ENCODE measurements around the gene FERD3L. TPM values are rescaled to one million over a fixed set of nuclear protein-coding genes. Genes with fewer than 3 reads are reported as not detected.
A peak's percentile ranks its signal among the peaks of the same experiment; 100 is the strongest.

Gene FERD3L
- total RNA-seq, 2 donors from 2014 or later: not detected

- peak within 1 kb of the TSS; percentile 38 to 43 for H3K4me3 ChIP-seq
- no peaks in the 10 kb centered on the region for H3K36me3 ChIP-seq
- TF ChIP-seq CTCF (IDR thresholded peaks at IDR 0.05) (no peak), POLR2AphosphoS5 (IDR thresholded peaks at IDR 0.05) (no peak), POLR2A (IDR thresholded peaks at IDR 0.05) (no peak)
- no peak for DNase-seq (ENCODE audit: low spot score)
- intact Hi-C loops (cut with DNase I): no loop called here
- no peaks in the 10 kb centered on the region for H3K9me3 ChIP-seq
- no peaks in the 10 kb centered on the region for H3K4me1 ChIP-seq (replicated peaks)
- H3K27me3 ChIP-seq (replicated peaks; ENCODE audit: insufficient read depth): peaks cover 16% of the 10 kb centered on the region
- WGBS: under 1% methylated on average over 90 of the region's 91 CpGs
- H3K27ac ChIP-seq: peak within 1 kb of the TSS in 1 of 2 donors; percentile 42
These were observed 27.9 kb downstream of the FERD3L start, which contains the start of gene TWIST1 for GRCh38 chr7:19117091-19117869. TSS of gene TWIST1 (minus strand) at chr7:19117636. CDS start at chr7:19117321, 315 bp downstream.

- no peaks in the 10 kb centered on the region for H3K9me3 ChIP-seq
- H3K36me3 ChIP-seq: no peaks in the 10 kb centered on the region
- 2% methylated on average over 61 of the region's 70 CpGs for WGBS
- no peaks in the 10 kb centered on the region for H3K4me1 ChIP-seq (replicated peaks)
- TF ChIP-seq POLR2A (IDR thresholded peaks at IDR 0.05) (no peak), POLR2AphosphoS5 (IDR thresholded peaks at IDR 0.05) (no peak), CTCF (IDR thresholded peaks at IDR 0.05) (no peak)
- peak overlapping the region; percentile 38 to 43 for H3K4me3 ChIP-seq
- peaks cover 16% of the 10 kb centered on the region for H3K27me3 ChIP-seq (replicated peaks; ENCODE audit: insufficient read depth)
- intact Hi-C loops (cut with DNase I): no loop called here
- H3K27ac ChIP-seq: peak overlapping the region in 1 of 2 donors; percentile 42
- no peak for DNase-seq (ENCODE audit: low spot score)
These were observed 28.8 kb downstream of the FERD3L start for GRCh38 chr7:19116121-19117090.

- Histone ChIP-seq H3K36me3 (no peaks in the 10 kb centered on the region), H3K9me3 (no peaks in the 10 kb centered on the region), H3K27me3 (replicated peaks; ENCODE audit: insufficient read depth) (peaks cover 14% of the 10 kb centered on the region), H3K4me1 (replicated peaks) (no peaks in the 10 kb centered on the region), H3K27ac (no peak overlapping the region), H3K4me3 (no peak overlapping the region)
- no peak for TF ChIP-seq POLR2AphosphoS5 (IDR thresholded peaks at IDR 0.05)
- no peak for TF ChIP-seq POLR2A (IDR thresholded peaks at IDR 0.05)
- TF ChIP-seq CTCF (IDR thresholded peaks at IDR 0.05): no peak
- WGBS: 43% methylated on average over 2 of the region's 2 CpGs
- DNase-seq (ENCODE audit: low spot score): no peak
- intact Hi-C loops (cut with DNase I): no loop called here
These were observed 30.7 kb downstream of the FERD3L start for GRCh38 chr7:19114551-19114855.

GRCh38 chr7:19113855-19114550 is 31.2 kb downstream of the FERD3L start:
- Histone ChIP-seq H3K4me3 (no peak overlapping the region), H3K36me3 (no peaks in the 10 kb centered on the region), H3K9me3 (no peaks in the 10 kb centered on the region), H3K27me3 (replicated peaks; ENCODE audit: insufficient read depth) (peaks cover 14% of the 10 kb centered on the region), H3K27ac (no peak overlapping the region), H3K4me1 (replicated peaks) (no peaks in the 10 kb centered on the region)
- TF ChIP-seq POLR2A (IDR thresholded peaks at IDR 0.05): no peak
- TF ChIP-seq CTCF (IDR thresholded peaks at IDR 0.05): no peak
- TF ChIP-seq POLR2AphosphoS5 (IDR thresholded peaks at IDR 0.05): no peak
- DNase-seq (ENCODE audit: low spot score): no peak
- 45% methylated on average over 3 of the region's 3 CpGs for WGBS
- intact Hi-C loops (cut with DNase I): no loop called here
